HG03060 (cell line): ENCODE data around the gene ZNF646.
A peak's percentile ranks its signal among the peaks of the same experiment; 100 is the strongest.

Experiments
- ATAC-seq: cut with Tn5 transposase; IDR thresholded peaks from one replicate; pipeline ENCODE4 v1.9.1; 2021; ENCODE audit warnings: low read depth, moderate number of reproducible peaks; ENCODE audit not compliant: unreplicated experiment

Gene ZNF646

GRCh38 chr16:31073970-31074813 is at the start of gene ZNF646, which contains the start of gene ZNF668:
Gene ZNF646, plus strand, starts transcription at chr16:31074422. Its CDS starts 1,903 bp downstream, at chr16:31076325.
Gene ZNF668, minus strand, starts transcription at chr16:31074240. Its CDS starts 9,781 bp downstream, at chr16:31064459.
- ATAC-seq = peak; percentile 53

- ATAC-seq = no peak
These were observed 48.9 kb upstream of the ZNF646 start for GRCh38 chr16:31025339-31025738.

DNA sequence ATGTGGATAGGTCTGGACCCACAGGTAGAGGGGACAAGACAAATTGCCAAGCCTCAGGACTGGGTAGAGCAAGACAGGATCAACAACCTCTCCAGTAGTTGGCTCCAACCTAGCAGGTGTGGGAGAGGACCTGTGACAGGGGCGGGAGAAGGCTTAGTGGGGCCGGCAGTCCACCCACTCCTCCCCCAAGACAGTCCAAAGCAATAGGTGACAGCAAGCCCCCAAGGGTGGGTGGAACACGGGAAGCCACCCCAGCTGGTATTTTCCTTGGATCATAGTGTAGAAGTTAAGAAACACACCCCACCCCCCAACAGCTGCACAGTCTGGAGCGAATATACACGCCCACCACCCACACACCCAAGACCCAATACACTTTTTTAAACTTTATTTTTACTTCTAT is 45.0 kb upstream of the ZNF646 start:
- ATAC-seq = no peak

DNA sequence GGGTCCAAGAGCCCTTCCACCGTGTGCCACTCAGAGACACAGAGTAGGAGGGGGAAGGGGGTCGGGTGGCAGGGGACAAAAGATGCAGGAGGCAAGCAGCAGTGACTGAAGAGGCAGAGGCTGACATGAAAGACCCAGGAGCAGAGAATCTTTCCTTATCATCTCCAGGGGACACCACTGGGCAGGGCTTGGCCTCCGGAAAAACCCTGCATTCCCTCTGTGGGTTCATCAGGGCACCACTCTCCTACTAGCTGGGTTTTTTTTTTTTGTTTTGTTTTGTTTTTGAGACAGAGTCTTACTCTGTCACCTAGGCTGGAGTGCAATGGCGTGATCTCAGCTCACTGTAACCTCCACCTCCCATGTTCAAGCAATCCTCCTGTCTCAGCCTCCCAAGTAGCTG is 42.9 kb upstream of the ZNF646 start:
- no peak for ATAC-seq

- ATAC-seq = peak; percentile 75
These were observed 41.2 kb upstream of the ZNF646 start, which contains the start of gene STX4 for GRCh38 chr16:31032736-31033708. Gene STX4, plus strand, starts transcription at chr16:31033558. Its CDS starts 248 bp downstream, at chr16:31033806.

- no peak for ATAC-seq
These were observed 40.3 kb upstream of the ZNF646 start for GRCh38 chr16:31033709-31034492.

- ATAC-seq = no peak
These were observed 37.5 kb upstream of the ZNF646 start for GRCh38 chr16:31036691-31037090.

- no peak for ATAC-seq
These were observed 35.2 kb upstream of the ZNF646 start for GRCh38 chr16:31038993-31039392.

DNA sequence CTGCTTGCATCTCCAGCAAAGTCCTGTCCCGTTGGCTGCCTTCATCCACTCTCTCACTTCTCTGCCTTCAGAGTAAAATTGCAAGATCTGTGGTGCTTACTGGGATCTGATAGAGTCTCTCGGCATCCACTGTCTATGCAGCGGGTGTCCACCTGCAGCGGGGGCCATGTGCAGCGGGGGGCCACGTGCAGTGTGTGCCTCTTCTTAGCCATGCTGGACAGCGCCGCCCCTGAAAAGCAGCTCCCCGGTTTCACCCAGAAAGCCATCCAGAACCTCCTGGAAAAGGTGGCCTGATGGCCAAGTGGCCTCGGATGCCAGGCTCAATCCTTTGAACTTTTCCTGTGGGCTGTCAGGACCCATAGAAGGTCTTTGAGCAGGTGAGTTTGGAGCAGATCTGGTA is 31.4 kb upstream of the ZNF646 start:
- ATAC-seq = no peak

DNA sequence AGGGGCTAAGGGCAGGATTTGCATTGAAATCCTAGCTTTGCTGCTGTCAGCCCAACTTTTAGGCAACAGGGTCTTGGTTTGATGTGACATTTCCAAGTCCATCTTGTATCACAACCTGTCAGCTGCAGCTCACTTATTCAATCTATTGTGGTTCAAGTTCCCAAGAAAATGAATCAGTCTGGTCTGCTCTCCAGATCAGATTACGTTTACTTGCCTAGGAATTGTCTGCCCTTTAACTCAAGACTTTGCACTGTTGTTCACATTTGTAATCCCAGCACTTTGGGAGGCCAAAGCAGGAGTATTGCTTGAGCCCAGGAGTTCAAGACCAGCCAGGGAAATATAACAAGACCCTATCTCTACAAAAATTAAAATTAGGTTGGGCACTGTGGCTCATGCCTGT is 30.9 kb upstream of the ZNF646 start:
- no peak for ATAC-seq

DNA sequence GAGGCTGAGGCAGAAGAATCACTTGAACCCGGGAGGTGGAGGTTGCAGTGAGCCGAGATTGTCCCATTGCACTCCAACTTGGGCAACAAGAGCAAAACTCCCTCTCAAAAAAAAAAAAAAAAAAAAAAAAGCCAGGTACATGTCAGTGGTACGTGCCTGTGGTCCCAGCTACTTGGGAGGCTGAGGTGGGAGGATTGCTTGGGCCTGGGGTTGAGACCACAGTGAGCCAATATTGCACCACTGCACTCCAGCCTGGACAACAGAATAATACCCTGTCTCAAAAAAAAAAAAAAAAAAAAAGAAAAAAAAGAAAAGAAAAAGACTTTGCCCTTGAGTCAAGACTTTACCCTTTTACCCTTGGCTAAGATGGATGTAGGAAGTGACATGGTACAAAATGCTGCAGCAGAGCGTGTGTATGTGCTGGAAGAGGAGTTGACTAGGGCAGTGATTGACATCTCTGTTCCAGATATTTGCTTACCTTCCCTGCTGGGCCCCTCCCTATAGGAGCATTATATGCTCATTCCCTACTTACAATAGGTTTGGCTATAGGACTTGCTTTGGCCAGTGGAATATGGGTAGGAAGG is 30.2 kb upstream of the ZNF646 start:
- ATAC-seq = no peak

GRCh38 chr16:31050280-31051030 is 23.8 kb upstream of the ZNF646 start:
- ATAC-seq = no peak

DNA sequence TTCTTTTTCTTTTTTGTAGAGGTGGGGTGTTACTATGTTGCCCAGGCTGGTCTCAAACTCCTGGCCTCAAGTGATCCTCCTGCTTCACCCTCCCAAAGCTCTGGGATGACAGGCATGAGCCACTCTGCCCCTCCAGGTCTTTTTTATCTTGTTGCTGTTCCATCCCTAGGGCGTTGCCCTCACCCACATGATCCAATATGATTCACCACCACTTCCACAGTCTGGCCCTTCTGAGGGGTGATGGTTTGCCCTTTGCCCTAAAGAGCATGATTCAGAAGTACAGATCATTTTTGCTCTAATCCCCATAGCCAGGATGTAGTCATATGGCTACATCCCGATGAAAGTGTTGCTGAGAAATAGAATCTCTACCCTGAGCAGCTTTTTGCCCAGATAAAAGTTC is 22.1 kb upstream of the ZNF646 start:
- ATAC-seq = no peak

DNA sequence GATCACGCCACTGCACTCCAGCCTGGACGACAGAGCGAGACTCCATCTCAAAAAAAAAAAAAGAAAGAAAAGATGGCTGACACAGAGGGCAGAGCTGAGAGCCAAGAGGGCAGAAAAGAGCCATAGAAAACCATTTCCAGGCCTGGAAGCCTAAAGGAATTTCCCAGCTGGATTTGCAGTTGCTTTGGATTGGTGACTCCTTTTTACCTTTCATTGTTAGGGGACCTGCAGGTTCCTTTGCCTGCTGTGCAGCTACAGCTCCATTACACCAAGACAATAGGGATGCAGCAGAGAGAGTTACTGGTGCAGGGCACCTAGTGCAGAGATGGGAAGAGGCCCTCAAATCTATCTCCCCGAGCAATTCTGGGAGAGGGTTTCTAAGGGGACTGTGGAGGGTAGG is 18.6 kb upstream of the ZNF646 start:
- no peak for ATAC-seq

DNA sequence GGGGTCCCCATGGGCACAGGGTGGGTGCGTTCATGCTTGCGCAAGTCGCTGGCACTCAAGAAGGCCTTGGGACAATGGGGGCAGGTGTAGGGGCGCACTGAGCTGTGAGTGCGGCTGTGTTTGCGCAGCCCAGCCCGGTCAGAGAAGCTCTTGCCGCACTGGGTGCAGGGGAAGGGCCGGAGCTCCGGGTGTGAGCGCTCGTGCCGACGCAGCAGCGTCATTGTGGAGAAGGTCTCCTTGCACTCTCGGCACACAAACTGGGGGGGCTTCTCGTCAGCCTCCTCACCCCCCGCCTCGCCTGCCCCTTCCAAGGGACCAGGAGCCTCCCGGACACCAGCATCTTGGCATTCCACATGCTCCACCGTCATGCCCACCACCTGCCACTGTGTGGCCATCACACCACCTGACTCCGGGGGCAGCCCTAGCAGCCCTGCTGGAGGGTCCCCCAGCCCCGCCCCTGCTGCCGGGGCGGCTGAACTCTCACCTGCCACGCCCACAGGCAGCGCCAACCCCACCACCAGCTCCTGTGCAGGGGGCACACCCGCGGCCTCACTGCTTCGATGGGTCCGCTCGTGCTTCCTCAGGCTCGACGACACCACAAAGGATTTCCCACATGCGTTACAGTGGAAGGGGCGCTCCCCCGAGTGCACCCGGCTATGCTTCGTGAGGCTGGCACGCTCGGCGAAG is 13.0 kb upstream of the ZNF646 start:
- ATAC-seq = no peak

GRCh38 chr16:31061813-31062440 is 12.3 kb upstream of the ZNF646 start:
- ATAC-seq = no peak

DNA sequence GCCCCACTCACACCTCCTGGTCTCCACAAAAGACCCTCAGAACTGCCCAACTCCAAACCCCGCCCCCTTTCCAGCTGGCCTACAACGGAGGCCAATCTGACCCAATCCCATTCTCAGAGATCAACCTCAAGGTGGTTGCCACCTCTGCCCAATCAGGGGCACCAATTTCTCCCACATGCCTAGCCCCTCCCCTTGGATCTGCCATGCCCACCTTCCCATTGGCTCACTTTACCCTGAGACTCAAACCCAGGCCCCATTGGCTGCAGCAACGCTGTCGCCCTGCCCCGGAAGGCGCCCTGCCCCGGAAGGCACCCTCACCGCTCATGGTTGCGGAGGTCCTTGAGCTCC is 10.8 kb upstream of the ZNF646 start:
- no peak for ATAC-seq

- ATAC-seq = no peak
These were observed 10.2 kb upstream of the ZNF646 start for GRCh38 chr16:31063843-31064611.
